NK-92 (cell line): ENCODE measurements around the gene ISLR2.
"Not testable (repeated sequence)": the region's sequence is repeated elsewhere in the genome, so short reads cannot be mapped to it uniquely, and the experiment has no call there.

Source experiments
- DNase-seq: peaks from one replicate; lab custom pipeline; 2025; ENCODE audit not compliant: unreplicated experiment; lab: John Stamatoyannopoulos, UW

Gene ISLR2

GRCh38 chr15:74130155-74130848 is at the start of gene ISLR2:
Gene ISLR2 (plus strand): TSS chr15:74130586. CDS start chr15:74132755, 2,169 bp downstream.
- no peak for DNase-seq

GRCh38 chr15:74082450-74082849 is 47.9 kb upstream of the ISLR2 start, which contains the start of gene GOLGA6A:
Gene GOLGA6A (minus strand): TSS chr15:74082550. CDS start chr15:74082509, 41 bp downstream.
- not testable (repeated sequence) for DNase-seq

GRCh38 chr15:74094567-74094966 is 35.8 kb upstream of the ISLR2 start:
- not testable (repeated sequence) for DNase-seq

- not testable (repeated sequence) for DNase-seq
These were observed 34.8 kb upstream of the ISLR2 start for GRCh38 chr15:74095610-74096009.

- DNase-seq, result not testable (repeated sequence)
These were observed 33.5 kb upstream of the ISLR2 start for GRCh38 chr15:74096753-74097474.

GRCh38 chr15:74099963-74100733 is 30.2 kb upstream of the ISLR2 start:
- DNase-seq, result not testable (repeated sequence)

- no peak for DNase-seq
These were observed 22.3 kb upstream of the ISLR2 start for GRCh38 chr15:74108111-74108510.

- DNase-seq, result not testable (repeated sequence)
These were observed 21.8 kb upstream of the ISLR2 start for GRCh38 chr15:74108611-74109010.

GRCh38 chr15:74109713-74110112 is 20.7 kb upstream of the ISLR2 start:
- DNase-seq, result no peak

- DNase-seq, result no peak
These were observed 10.0 kb upstream of the ISLR2 start for GRCh38 chr15:74120426-74120825.

GRCh38 chr15:74121039-74121438 is 9.3 kb upstream of the ISLR2 start:
- DNase-seq, result no peak

- no peak for DNase-seq
These were observed 8.5 kb upstream of the ISLR2 start for GRCh38 chr15:74121858-74122257.

- DNase-seq, result no peak
These were observed 7.8 kb upstream of the ISLR2 start for GRCh38 chr15:74122403-74123130.

GRCh38 chr15:74123131-74123429 is 7.3 kb upstream of the ISLR2 start:
- no peak for DNase-seq

GRCh38 chr15:74123658-74124057 is 6.7 kb upstream of the ISLR2 start:
- DNase-seq, result no peak

- no peak for DNase-seq
These were observed 6.2 kb upstream of the ISLR2 start for GRCh38 chr15:74124196-74124595.

GRCh38 chr15:74124759-74125158 is 5.6 kb upstream of the ISLR2 start:
- no peak for DNase-seq

GRCh38 chr15:74127255-74127953 is 3.0 kb upstream of the ISLR2 start:
- no peak for DNase-seq

GRCh38 chr15:74127954-74128784 is 2.2 kb upstream of the ISLR2 start:
- no peak for DNase-seq
